ENCODE data around the gene CACNB4. TPM values are rescaled to one million over a fixed set of nuclear protein-coding genes. Genes with fewer than 3 reads are reported as not detected.

CACNB4 gene
- total RNA-seq, 1 experiment from 2014 or later = 1.00 TPM

DNA sequence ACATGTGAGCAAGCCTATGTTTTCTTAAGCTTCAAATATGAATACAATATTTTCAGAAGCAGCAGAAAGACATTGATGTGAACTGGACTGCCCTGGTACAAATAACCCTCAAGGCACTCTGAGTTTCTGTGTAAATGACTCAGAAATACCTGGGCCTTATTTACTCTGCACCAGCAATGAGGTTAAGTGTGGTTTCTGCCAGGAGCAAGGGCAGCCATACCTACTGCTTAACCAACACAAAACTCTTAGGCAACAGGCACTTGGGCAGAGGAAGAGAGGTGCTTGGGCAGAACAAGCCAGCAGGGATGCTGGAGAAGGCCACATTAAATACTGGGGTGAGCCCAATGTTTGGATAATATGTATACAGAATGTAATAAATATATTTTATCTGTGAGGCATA lies 241.2 kb downstream of the CACNB4 start:
- H3K4me1 Mint-ChIP-seq (ENCODE audit: low read depth, unreplicated experiment) = peaks cover 7% of the 10 kb centered on the region
- DNase-seq = no peak
- H3K27me3 ChIP-seq (replicated peaks; ENCODE audit: control insufficient read depth, insufficient read depth, low read length) = no peaks in the 10 kb centered on the region
- no peak overlapping the region for H3K27ac Mint-ChIP-seq (ENCODE audit: unreplicated experiment)
- no TSS peak for BruUV-seq (replicated peaks)
- no peak for TF ChIP-seq CTCF (IDR thresholded peaks at IDR 0.05; ENCODE audit: insufficient read depth in 1 of 2, low read depth in 1 of 2, low read length in 1 of 2, severe bottlenecking in 1 of 2, unreplicated experiment in 1 of 2)
- intact Hi-C loops (cut with micrococcal nuclease; ENCODE audit: unreplicated experiment) = no loop called here
- no peaks in the 10 kb centered on the region for H3K9me3 Mint-ChIP-seq (ENCODE audit: unreplicated experiment)
- H3K27me3 Mint-ChIP-seq (ENCODE audit: insufficient read depth, unreplicated experiment) = no peaks in the 10 kb centered on the region
- no peaks in the 10 kb centered on the region for H3K36me3 ChIP-seq (ENCODE audit: control insufficient read depth, insufficient read depth, low read length)
- POLR2A ChIA-PET = no interaction called here
- H3K4me1 ChIP-seq = no peaks in the 10 kb centered on the region
- no peak overlapping the region for H3K4me3 ChIP-seq (ENCODE audit: low read depth, low read length)
- H3K4me3 Mint-ChIP-seq (ENCODE audit: unreplicated experiment) = no peak overlapping the region
- CTCF ChIA-PET = no interaction called here
- no peaks in the 10 kb centered on the region for H3K36me3 Mint-ChIP-seq (ENCODE audit: insufficient read depth, unreplicated experiment)
- no peaks in the 10 kb centered on the region for H3K9me3 ChIP-seq

GRCh38 chr2:151855111-151855510 lies 243.7 kb downstream of the CACNB4 start:
- no peak overlapping the region for H3K4me3 ChIP-seq (ENCODE audit: low read depth, low read length)
- no peaks in the 10 kb centered on the region for H3K27me3 ChIP-seq (replicated peaks; ENCODE audit: control insufficient read depth, insufficient read depth, low read length)
- H3K4me1 Mint-ChIP-seq (ENCODE audit: low read depth, unreplicated experiment) = peaks cover 15% of the 10 kb centered on the region
- intact Hi-C loops (cut with micrococcal nuclease; ENCODE audit: unreplicated experiment) = no loop called here
- no peaks in the 10 kb centered on the region for H3K36me3 Mint-ChIP-seq (ENCODE audit: insufficient read depth, unreplicated experiment)
- H3K4me3 Mint-ChIP-seq (ENCODE audit: unreplicated experiment) = no peak overlapping the region
- H3K4me1 ChIP-seq = no peaks in the 10 kb centered on the region
- H3K9me3 ChIP-seq = no peaks in the 10 kb centered on the region
- ChIA-PET CTCF (no interaction called here), POLR2A (no interaction called here)
- no peaks in the 10 kb centered on the region for H3K27me3 Mint-ChIP-seq (ENCODE audit: insufficient read depth, unreplicated experiment)
- H3K9me3 Mint-ChIP-seq (ENCODE audit: unreplicated experiment) = no peaks in the 10 kb centered on the region
- no peak for TF ChIP-seq CTCF (IDR thresholded peaks at IDR 0.05; ENCODE audit: insufficient read depth in 1 of 2, low read depth in 1 of 2, low read length in 1 of 2, severe bottlenecking in 1 of 2, unreplicated experiment in 1 of 2)
- no peak for DNase-seq
- no TSS peak for BruUV-seq (replicated peaks)
- H3K36me3 ChIP-seq (ENCODE audit: control insufficient read depth, insufficient read depth, low read length) = no peaks in the 10 kb centered on the region
- no peak overlapping the region for H3K27ac Mint-ChIP-seq (ENCODE audit: unreplicated experiment)

- no TSS peak for BruUV-seq (replicated peaks)
- H3K36me3 ChIP-seq (ENCODE audit: control insufficient read depth, insufficient read depth, low read length) = no peaks in the 10 kb centered on the region
- ChIA-PET POLR2A (no interaction called here), CTCF (no interaction called here)
- Mint-ChIP-seq H3K27me3 (ENCODE audit: insufficient read depth, unreplicated experiment) (no peaks in the 10 kb centered on the region), H3K4me1 (ENCODE audit: low read depth, unreplicated experiment) (peaks cover 15% of the 10 kb centered on the region), H3K9me3 (ENCODE audit: unreplicated experiment) (no peaks in the 10 kb centered on the region), H3K4me3 (ENCODE audit: unreplicated experiment) (no peak overlapping the region), H3K27ac (ENCODE audit: unreplicated experiment) (no peak overlapping the region), H3K36me3 (ENCODE audit: insufficient read depth, unreplicated experiment) (no peaks in the 10 kb centered on the region)
- H3K9me3 ChIP-seq = no peaks in the 10 kb centered on the region
- DNase-seq = no peak
- no peak for TF ChIP-seq CTCF (IDR thresholded peaks at IDR 0.05; ENCODE audit: insufficient read depth in 1 of 2, low read depth in 1 of 2, low read length in 1 of 2, severe bottlenecking in 1 of 2, unreplicated experiment in 1 of 2)
- no peaks in the 10 kb centered on the region for H3K27me3 ChIP-seq (replicated peaks; ENCODE audit: control insufficient read depth, insufficient read depth, low read length)
- no peaks in the 10 kb centered on the region for H3K4me1 ChIP-seq
- intact Hi-C loops (cut with micrococcal nuclease; ENCODE audit: unreplicated experiment) = no loop called here
- no peak overlapping the region for H3K4me3 ChIP-seq (ENCODE audit: low read depth, low read length)
These were observed 245.6 kb downstream of the CACNB4 start for GRCh38 chr2:151853070-151853758.

All from Caco-2 (cell line).